ENCODE measurements around the gene SLF2. TPM values are rescaled to one million over a fixed set of nuclear protein-coding genes. Genes with fewer than 3 reads are reported as not detected.

SLF2 gene
- total RNA-seq, 1 experiment from 2014 or later: 43.0 TPM

GRCh38 chr10:100978121-100978900 is 65.5 kb downstream of the SLF2 start:
- CTCF ChIA-PET: no interaction called here
- Histone ChIP-seq H3K9me3 (ENCODE audit: control insufficient read depth in 1 of 2, insufficient read depth in 1 of 2, low read depth in 1 of 2, low read length in 2 of 2) (no peaks in the 10 kb centered on the region), H3K27me3 (ENCODE audit: insufficient read depth, low read length) (no peaks in the 10 kb centered on the region), H3K27ac (ENCODE audit: low read depth, low read length) (no peak overlapping the region), H3K4me1 (ENCODE audit: control insufficient read depth in 1 of 2, insufficient read depth in 2 of 2, low read length in 2 of 2) (peaks cover 3 to 8% of the 10 kb centered on the region in 2 experiments; a peak in 3 of 4 replicates), H3K4me2 (ENCODE audit: low read length) (no peak overlapping the region), H3K9ac (ENCODE audit: low read length) (no peak overlapping the region), H3K79me2 (ENCODE audit: insufficient read depth, low read length) (no peaks in the 10 kb centered on the region), H4K20me1 (ENCODE audit: insufficient read depth) (no peaks in the 10 kb centered on the region), H3K9me2 (ENCODE audit: insufficient read depth) (no peaks in the 10 kb centered on the region), H3K4me3 (replicated peaks in 1 of 2; ENCODE audit: low read depth in 1 of 2, low read length in 2 of 2) (no peak overlapping the region), H3K36me3 (ENCODE audit: control insufficient read depth in 1 of 2, insufficient read depth in 2 of 2, low read length in 2 of 2) (peaks cover 4 to 14% of the 10 kb centered on the region in 2 experiments; a peak in 3 of 4 replicates), H2AFZ (ENCODE audit: low read depth, low read length, poor library complexity, severe bottlenecking) (no peak overlapping the region)
- TF ChIP-seq CTCF (IDR thresholded peaks at IDR 0.05 in 2 of 3, conservative IDR thresholded peaks at IDR 0.05 in 1 of 3; ENCODE audit: borderline replicate concordance in 1 of 3, insufficient read depth in 1 of 3, low read depth in 2 of 3, low read length in 2 of 3): no peak
- intact Hi-C loops (cut with micrococcal nuclease): no loop called here
- POLR2A ChIA-PET: no interaction called here
- ATAC-seq (no peak), DNase-seq (ENCODE audit: low read depth, low spot score) (no peak)
- RAD21 ChIA-PET (ENCODE audit: low non-redundant PET in 1 of 2, low total read pairs in 2 of 2, uncharacterized antibody in 2 of 2, unreplicated experiment in 2 of 2): no interaction called here
- BruUV-seq (replicated peaks): no TSS peak

GRCh38 chr10:100978901-100979195 is 66.1 kb downstream of the SLF2 start:
- CTCF ChIA-PET: no interaction called here
- no TSS peak for BruUV-seq (replicated peaks)
- intact Hi-C loops (cut with micrococcal nuclease): no loop called here
- TF ChIP-seq POLR2A (IDR thresholded peaks at IDR 0.05; ENCODE audit: borderline replicate concordance, extremely low read depth, insufficient read depth, insufficient read length) (no peak), REST (IDR thresholded peaks at IDR 0.05; ENCODE audit: low read depth) (no peak), SP1 (IDR thresholded peaks at IDR 0.05; ENCODE audit: low read depth) (no peak), ZBTB33 (IDR thresholded peaks at IDR 0.05; ENCODE audit: extremely low read depth, insufficient replicate concordance, low read length) (no peak), ATF3 (IDR thresholded peaks at IDR 0.05) (no peak), ZFX (IDR thresholded peaks at IDR 0.05) (no peak), CBX3 (IDR thresholded peaks at IDR 0.05; ENCODE audit: low read depth) (no peak), JUND (IDR thresholded peaks at IDR 0.05) (no peak), EGR1 (IDR thresholded peaks at IDR 0.05; ENCODE audit: low read depth) (no peak), SRF (IDR thresholded peaks at IDR 0.05; ENCODE audit: low read depth) (no peak), TCF7L2 (IDR thresholded peaks at IDR 0.05; ENCODE audit: borderline replicate concordance, extremely low read depth, insufficient read depth, insufficient read length) (no peak)

More at GRCh38 chr10:100978901-100979195, 66.1 kb downstream of the SLF2 start:
- POLR2A ChIA-PET: no interaction called here
- Histone ChIP-seq H3K36me3 (ENCODE audit: control insufficient read depth in 1 of 2, insufficient read depth in 2 of 2, low read length in 2 of 2) (peaks cover 4 to 14% of the 10 kb centered on the region in 2 experiments; a peak in 3 of 4 replicates), H3K9me3 (ENCODE audit: control insufficient read depth in 1 of 2, insufficient read depth in 1 of 2, low read depth in 1 of 2, low read length in 2 of 2) (no peaks in the 10 kb centered on the region), H3K27ac (ENCODE audit: low read depth, low read length) (no peak overlapping the region), H3K9ac (ENCODE audit: low read length) (no peak overlapping the region), H3K4me1 (ENCODE audit: control insufficient read depth in 1 of 2, insufficient read depth in 2 of 2, low read length in 2 of 2) (peaks cover 3 to 8% of the 10 kb centered on the region in 2 experiments; a peak in 3 of 4 replicates), H3K4me3 (replicated peaks in 1 of 2; ENCODE audit: low read depth in 1 of 2, low read length in 2 of 2) (no peak overlapping the region), H3K27me3 (ENCODE audit: insufficient read depth, low read length) (no peaks in the 10 kb centered on the region), H3K9me2 (ENCODE audit: insufficient read depth) (no peaks in the 10 kb centered on the region), H3K79me2 (ENCODE audit: insufficient read depth, low read length) (no peaks in the 10 kb centered on the region), H2AFZ (ENCODE audit: low read depth, low read length, poor library complexity, severe bottlenecking) (no peak overlapping the region), H3K4me2 (ENCODE audit: low read length) (no peak overlapping the region), H4K20me1 (ENCODE audit: insufficient read depth) (no peaks in the 10 kb centered on the region)
- DNase-seq (ENCODE audit: low read depth, low spot score): no peak
- no peak for ATAC-seq
- RAD21 ChIA-PET (ENCODE audit: low non-redundant PET in 1 of 2, low total read pairs in 2 of 2, uncharacterized antibody in 2 of 2, unreplicated experiment in 2 of 2): no interaction called here

Data from HCT116 (cell line).